Dendritic cell treated with granulocyte-macrophage colony-stimulating factor and Interleukin-4, amounts not matched to agents 40 ng/mL and 50 ng/mL, for 4 days (primary cell): Measurements from ENCODE around the gene HNRNPA3.
"Not testable (repeated sequence)": the region's sequence is repeated elsewhere in the genome, so short reads cannot be mapped to it uniquely, and the experiment has no call there.

Experiments
- H3K27ac Mint-ChIP-seq: one replicate; pipeline ENCODE4 v1.8.0; 2022; ENCODE audit warnings: mild to moderate bottlenecking, mixed read lengths
- H3K27me3 Mint-ChIP-seq: one replicate; pipeline ENCODE4 v1.8.0; 2022; ENCODE audit warnings: mild to moderate bottlenecking, mixed read lengths
- H3K36me3 Mint-ChIP-seq: one replicate; pipeline ENCODE4 v1.8.0; 2022; ENCODE audit warnings: low read depth, mixed read lengths
- H3K4me1 Mint-ChIP-seq: one replicate; pipeline ENCODE4 v1.8.0; 2022; ENCODE audit warnings: low read depth, mixed read lengths
- H3K4me3 Mint-ChIP-seq: one replicate; pipeline ENCODE4 v1.8.0; 2022; ENCODE audit warnings: mild to moderate bottlenecking, moderate library complexity, mixed read lengths
- H3K9me3 Mint-ChIP-seq: one replicate; pipeline ENCODE4 v1.8.0; 2022; ENCODE audit warnings: mixed read lengths
- intact Hi-C: fragments of 100-400 bp; cut with micrococcal nuclease; formaldehyde crosslinking; loops from one replicate; pipeline ENCODE4 v1.15.0; 2022

Gene HNRNPA3

GRCh38 chr2:177261116-177262060 is 48.8 kb downstream of the HNRNPA3 start:
- Mint-ChIP-seq H3K9me3 (no peaks in the 10 kb centered on the region), H3K27me3 (no peaks in the 10 kb centered on the region), H3K4me1 (peaks cover 36% of the 10 kb centered on the region), H3K4me3 (peak overlapping the region; percentile 88), H3K27ac (peak overlapping the region; percentile 100), H3K36me3 (peaks cover 62% of the 10 kb centered on the region)
- intact Hi-C loops: loop anchor here (2.0 to 10.0 kb wide), 4 partner anchors 19 to 293 kb away; a partner anchor contains a TSS

- no peaks in the 10 kb centered on the region for H3K9me3 Mint-ChIP-seq
- peaks cover 57% of the 10 kb centered on the region for H3K36me3 Mint-ChIP-seq
- no peaks in the 10 kb centered on the region for H3K27me3 Mint-ChIP-seq
- peak overlapping the region; percentile 100 for H3K27ac Mint-ChIP-seq
- intact Hi-C loops: loop anchor here (2.0 to 10.0 kb wide), 4 partner anchors 19 to 293 kb away; a partner anchor contains a TSS
- peak overlapping the region; percentile 88 for H3K4me3 Mint-ChIP-seq
- H3K4me1 Mint-ChIP-seq: peaks cover 34% of the 10 kb centered on the region
Measured at GRCh38 chr2:177262092-177262491, 49.5 kb downstream of the HNRNPA3 start.

- no peaks in the 10 kb centered on the region for H3K27me3 Mint-ChIP-seq
- H3K27ac Mint-ChIP-seq: peak overlapping the region; percentile 100
- peak overlapping the region; percentile 88 for H3K4me3 Mint-ChIP-seq
- H3K4me1 Mint-ChIP-seq: peaks cover 25% of the 10 kb centered on the region
- intact Hi-C loops: loop anchor here (1.0 to 10.0 kb wide), 6 partner anchors 18 to 292 kb away; a partner anchor contains a TSS
- H3K9me3 Mint-ChIP-seq: no peaks in the 10 kb centered on the region
- peaks cover 48% of the 10 kb centered on the region for H3K36me3 Mint-ChIP-seq
Measured at GRCh38 chr2:177262958-177263450, 50.4 kb downstream of the HNRNPA3 start.

GRCh38 chr2:177263451-177264208 is 51.0 kb downstream of the HNRNPA3 start:
- peak overlapping the region; percentile 100 for H3K27ac Mint-ChIP-seq
- no peaks in the 10 kb centered on the region for H3K9me3 Mint-ChIP-seq
- intact Hi-C loops: loop anchor here (1.0 to 10.0 kb wide), 8 partner anchors 17 to 291 kb away; partner anchors contain the start of gene HNRNPA3
- peaks cover 19% of the 10 kb centered on the region for H3K4me1 Mint-ChIP-seq
- H3K36me3 Mint-ChIP-seq: peaks cover 41% of the 10 kb centered on the region
- no peaks in the 10 kb centered on the region for H3K27me3 Mint-ChIP-seq
- peak overlapping the region; percentile 88 for H3K4me3 Mint-ChIP-seq

GRCh38 chr2:177264209-177264692 is 51.7 kb downstream of the HNRNPA3 start:
- H3K36me3 Mint-ChIP-seq: peaks cover 35% of the 10 kb centered on the region

GRCh38 chr2:177264693-177265587 is 52.3 kb downstream of the HNRNPA3 start, which contains the start of gene NFE2L2:
NFE2L2 (minus strand) TSS chr2:177264727; CDS start chr2:177264576, 151 bp downstream.
- intact Hi-C loops: loop anchor here (1.0 to 10.0 kb wide), 4 partner anchors 38 to 290 kb away; partner anchors contain the start of gene HNRNPA3
- Mint-ChIP-seq H3K36me3 (peaks cover 30% of the 10 kb centered on the region), H3K4me1 (peaks cover 19% of the 10 kb centered on the region), H3K27me3 (no peaks in the 10 kb centered on the region), H3K9me3 (no peaks in the 10 kb centered on the region), H3K27ac (peak within 1 kb of the TSS; percentile 100), H3K4me3 (peak within 1 kb of the TSS; percentile 88)

More at GRCh38 chr2:177264209-177264692, 51.7 kb downstream of the HNRNPA3 start:
- Mint-ChIP-seq H3K9me3 (no peaks in the 10 kb centered on the region), H3K27me3 (no peaks in the 10 kb centered on the region), H3K27ac (peak overlapping the region; percentile 100), H3K4me1 (peaks cover 19% of the 10 kb centered on the region), H3K4me3 (peak overlapping the region; percentile 88)
- intact Hi-C loops: loop anchor here (1.0 to 10.0 kb wide), 4 partner anchors 37 to 291 kb away; partner anchors contain the start of gene HNRNPA3

GRCh38 chr2:177265824-177266817 is 53.5 kb downstream of the HNRNPA3 start:
- intact Hi-C loops: loop anchor here (10.0 kb wide), 1 partner anchor 289 kb away; a partner anchor contains a TSS

GRCh38 chr2:177266955-177267354 is 54.4 kb downstream of the HNRNPA3 start:
- H3K4me1 Mint-ChIP-seq: peaks cover 20% of the 10 kb centered on the region
- intact Hi-C loops: loop anchor here (10.0 kb wide), 1 partner anchor 288 kb away; a partner anchor contains a TSS
- not testable (repeated sequence) for H3K9me3 Mint-ChIP-seq, H3K4me3 Mint-ChIP-seq, H3K27ac Mint-ChIP-seq, H3K27me3 Mint-ChIP-seq
- peaks cover 15% of the 10 kb centered on the region for H3K36me3 Mint-ChIP-seq

More at GRCh38 chr2:177265824-177266817, 53.5 kb downstream of the HNRNPA3 start:
- peaks cover 21% of the 10 kb centered on the region for H3K36me3 Mint-ChIP-seq
- H3K4me3 Mint-ChIP-seq: peak overlapping the region; percentile 9
- H3K27ac Mint-ChIP-seq: peak overlapping the region; percentile 100
- H3K9me3 Mint-ChIP-seq: no peaks in the 10 kb centered on the region
- peaks cover 20% of the 10 kb centered on the region for H3K4me1 Mint-ChIP-seq
- H3K27me3 Mint-ChIP-seq: no peaks in the 10 kb centered on the region

GRCh38 chr2:177268187-177268871 is 55.7 kb downstream of the HNRNPA3 start:
- no peaks in the 10 kb centered on the region for H3K9me3 Mint-ChIP-seq
- peaks cover 12% of the 10 kb centered on the region for H3K36me3 Mint-ChIP-seq
- no peaks in the 10 kb centered on the region for H3K27me3 Mint-ChIP-seq
- intact Hi-C loops: loop anchor here (10.0 kb wide), 1 partner anchor 286 kb away; a partner anchor contains a TSS
- peaks cover 20% of the 10 kb centered on the region for H3K4me1 Mint-ChIP-seq
- no peak overlapping the region for H3K4me3 Mint-ChIP-seq
- no peak overlapping the region for H3K27ac Mint-ChIP-seq

GRCh38 chr2:177268901-177269300 is 56.3 kb downstream of the HNRNPA3 start:
- no peak overlapping the region for H3K4me3 Mint-ChIP-seq
- H3K4me1 Mint-ChIP-seq: peaks cover 20% of the 10 kb centered on the region
- H3K27me3 Mint-ChIP-seq: no peaks in the 10 kb centered on the region
- H3K27ac Mint-ChIP-seq: no peak overlapping the region
- H3K9me3 Mint-ChIP-seq: no peaks in the 10 kb centered on the region
- peaks cover 8% of the 10 kb centered on the region for H3K36me3 Mint-ChIP-seq
- intact Hi-C loops: loop anchor here (10.0 kb wide), 1 partner anchor 286 kb away; a partner anchor contains a TSS

- no peaks in the 10 kb centered on the region for H3K9me3 Mint-ChIP-seq
- peaks cover 20% of the 10 kb centered on the region for H3K4me1 Mint-ChIP-seq
Measured at GRCh38 chr2:177270531-177270930, 57.9 kb downstream of the HNRNPA3 start.

More at GRCh38 chr2:177270531-177270930, 57.9 kb downstream of the HNRNPA3 start:
- Mint-ChIP-seq H3K4me3 (no peak overlapping the region), H3K27me3 (no peaks in the 10 kb centered on the region), H3K36me3 (no peaks in the 10 kb centered on the region), H3K27ac (no peak overlapping the region)
- intact Hi-C loops: no loop called here
